ENCODE measurements around the gene SLC25A21. TPM values are rescaled to one million over a fixed set of nuclear protein-coding genes. Genes with fewer than 3 reads are reported as not detected.
"Not testable (repeated sequence)": the region's sequence is repeated elsewhere in the genome, so short reads cannot be mapped to it uniquely, and the experiment has no call there.

SLC25A21 gene
- polyA plus RNA-seq, 3 donors = 0.24 to 0.54 (median 0.34) TPM

- WGBS, 3 donors = 36 to 86% (median 42%) methylated on average over 2 of the region's 2 CpGs
- no peak overlapping the region for H3K27ac ChIP-seq (ENCODE audit: low read depth, low read length)
Measured at GRCh38 chr14:36879558-36879957, 292.8 kb downstream of the SLC25A21 start.

DNA sequence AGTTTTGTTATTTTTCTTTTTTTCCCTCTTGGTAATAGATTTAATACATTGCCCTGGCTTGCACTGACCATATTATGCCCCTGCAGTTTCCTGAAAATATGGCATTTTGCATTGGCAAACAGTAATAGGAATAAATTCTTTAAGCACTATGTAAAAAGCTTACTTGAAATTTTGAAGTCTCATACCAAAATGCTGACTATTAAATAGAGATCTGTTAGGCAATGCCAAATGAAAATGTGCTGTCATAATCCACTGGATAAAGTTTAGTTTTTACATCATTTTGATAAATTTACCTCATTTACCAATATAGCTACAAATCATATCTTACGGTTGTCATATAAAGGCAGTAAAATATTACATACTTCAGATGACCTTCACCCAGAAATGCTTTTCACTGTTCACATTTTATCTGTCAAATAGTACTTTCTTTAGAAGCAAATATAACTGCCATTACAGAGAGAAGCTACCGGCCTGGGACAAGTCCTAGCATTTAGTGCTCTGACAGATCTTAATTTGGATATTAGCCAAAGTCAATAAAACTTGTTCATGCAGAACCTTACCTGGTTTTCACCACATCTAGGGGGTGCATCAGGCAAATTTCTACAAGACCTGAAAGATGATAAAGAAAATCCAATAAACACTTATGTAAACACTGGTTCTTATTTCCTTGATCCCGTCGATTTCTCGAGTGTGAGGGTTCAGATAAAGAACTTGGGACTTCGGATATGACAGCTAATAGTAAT, 297.8 kb downstream of the SLC25A21 start:
- 29 to 65% (median 58%) methylated on average over 6 of the region's 6 CpGs for WGBS, 3 donors
- H3K27ac ChIP-seq (ENCODE audit: low read depth, low read length) = no peak overlapping the region

- H3K27ac ChIP-seq (ENCODE audit: low read depth, low read length) = no peak overlapping the region
- 62 to 73% (median 62%) methylated on average over 5 of the region's 5 CpGs for WGBS, 3 donors
Measured at GRCh38 chr14:36870776-36871175, 301.6 kb downstream of the SLC25A21 start.

GRCh38 chr14:36869125-36869524, 303.3 kb downstream of the SLC25A21 start:
- H3K27ac ChIP-seq (ENCODE audit: low read depth, low read length) = no peak overlapping the region
- WGBS, 3 donors = 59 to 71% (median 60%) methylated on average over 1 of the region's 1 CpG

GRCh38 chr14:36866867-36867266, 305.5 kb downstream of the SLC25A21 start:
- WGBS, 3 donors = 78 to 87% (median 79%) methylated on average over 4 of the region's 4 CpGs

DNA sequence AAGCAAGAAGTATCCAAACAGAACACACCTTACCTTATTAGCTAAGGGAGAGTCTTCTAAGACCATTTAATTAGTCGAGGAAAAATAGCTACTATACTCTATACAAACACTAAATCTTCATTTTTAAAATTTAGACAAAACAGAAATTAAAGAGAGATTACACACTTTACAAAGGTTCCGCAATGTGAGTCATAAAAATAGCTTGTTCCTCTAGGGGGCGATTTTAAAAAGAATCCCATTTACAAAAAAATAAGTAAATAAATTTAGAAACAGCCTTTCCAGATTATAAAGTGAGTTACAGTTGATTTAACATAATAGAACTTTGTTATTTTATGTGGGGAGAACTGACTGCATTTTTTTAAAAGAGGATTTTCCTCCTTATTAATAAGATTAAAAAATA, 309.1 kb downstream of the SLC25A21 start:
- H3K27ac ChIP-seq (ENCODE audit: low read depth, low read length) = no peak overlapping the region
- 68 to 75% (median 68%) methylated on average over 3 of the region's 3 CpGs for whole genome bisulfite sequencing, 3 donors

More at GRCh38 chr14:36866867-36867266, 305.5 kb downstream of the SLC25A21 start:
- no peak overlapping the region for H3K27ac ChIP-seq (ENCODE audit: low read depth, low read length)

DNA sequence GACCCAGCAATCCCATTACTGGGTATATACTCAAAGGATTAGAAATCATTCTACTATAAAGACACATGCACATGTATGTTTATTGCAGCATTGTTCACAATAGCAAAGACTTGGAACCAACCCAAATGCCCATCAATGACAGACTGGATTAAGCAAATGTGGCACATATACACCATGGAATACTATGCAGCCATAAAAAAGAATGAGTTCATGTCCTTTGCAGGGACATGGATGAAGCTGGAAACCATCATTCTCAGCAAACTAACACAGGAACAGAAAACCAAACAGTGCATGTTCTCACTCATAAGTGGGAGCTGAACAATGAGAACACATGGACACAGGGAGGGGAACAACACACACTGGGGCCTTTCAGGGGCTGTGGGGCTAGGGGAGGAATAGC, 310.2 kb downstream of the SLC25A21 start:
- not testable (repeated sequence) for H3K27ac ChIP-seq (ENCODE audit: low read depth, low read length)

DNA sequence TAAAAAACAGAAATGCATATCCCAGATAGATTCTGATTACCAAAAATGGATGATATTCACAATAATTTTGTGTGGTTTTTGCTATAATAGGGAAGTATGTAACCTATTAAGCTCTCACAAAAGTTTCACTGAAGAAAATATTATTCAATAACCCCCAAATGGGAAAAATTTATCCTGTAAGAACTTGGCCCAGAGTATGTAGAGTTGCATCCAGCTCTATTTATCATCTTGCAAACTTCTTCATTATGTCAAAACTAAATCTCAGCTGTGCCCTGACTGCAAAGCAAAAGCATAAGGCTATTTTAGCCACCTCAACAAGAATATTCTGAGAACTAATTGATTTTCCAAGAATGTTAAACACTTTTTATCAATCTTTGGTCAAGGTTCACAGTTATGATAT, 311.6 kb downstream of the SLC25A21 start:
- no peak overlapping the region for H3K27ac ChIP-seq (ENCODE audit: low read depth, low read length)

DNA sequence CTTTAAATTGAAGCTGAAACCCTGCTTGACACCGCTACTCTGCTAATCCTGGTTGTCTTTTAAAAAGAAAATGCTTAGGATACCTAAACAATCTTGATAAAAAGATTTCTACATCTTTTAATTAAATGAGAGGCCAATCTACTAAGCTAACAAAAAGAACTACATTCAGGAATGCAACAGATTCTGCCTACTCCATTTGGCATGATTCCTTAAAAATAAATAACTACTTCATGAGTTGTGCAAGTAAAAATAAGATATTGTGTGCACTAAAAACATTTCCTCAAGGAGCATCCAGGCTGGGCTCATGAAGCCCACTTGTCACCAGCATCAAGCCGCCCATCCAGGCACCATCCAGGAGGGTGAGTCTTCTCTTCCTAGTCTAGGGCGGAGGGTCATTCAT, 313.3 kb downstream of the SLC25A21 start:
- 76 to 81% (median 77%) methylated on average over 3 of the region's 3 CpGs for WGBS, 3 donors

GRCh38 chr14:36857842-36858445, 314.5 kb downstream of the SLC25A21 start:
- WGBS, 3 donors = 47 to 60% (median 56%) methylated on average over 5 of the region's 5 CpGs

More for the DNA sequence above, 313.3 kb downstream of the SLC25A21 start:
- no peak overlapping the region for H3K27ac ChIP-seq (ENCODE audit: low read depth, low read length)

GRCh38 chr14:36857136-36857535, 315.3 kb downstream of the SLC25A21 start:
- WGBS, 3 donors = 47 to 84% (median 84%) methylated on average over 7 of the region's 7 CpGs
- H3K27ac ChIP-seq (ENCODE audit: low read depth, low read length) = no peak overlapping the region

More at GRCh38 chr14:36857842-36858445, 314.5 kb downstream of the SLC25A21 start:
- H3K27ac ChIP-seq (ENCODE audit: low read depth, low read length) = no peak overlapping the region

DNA sequence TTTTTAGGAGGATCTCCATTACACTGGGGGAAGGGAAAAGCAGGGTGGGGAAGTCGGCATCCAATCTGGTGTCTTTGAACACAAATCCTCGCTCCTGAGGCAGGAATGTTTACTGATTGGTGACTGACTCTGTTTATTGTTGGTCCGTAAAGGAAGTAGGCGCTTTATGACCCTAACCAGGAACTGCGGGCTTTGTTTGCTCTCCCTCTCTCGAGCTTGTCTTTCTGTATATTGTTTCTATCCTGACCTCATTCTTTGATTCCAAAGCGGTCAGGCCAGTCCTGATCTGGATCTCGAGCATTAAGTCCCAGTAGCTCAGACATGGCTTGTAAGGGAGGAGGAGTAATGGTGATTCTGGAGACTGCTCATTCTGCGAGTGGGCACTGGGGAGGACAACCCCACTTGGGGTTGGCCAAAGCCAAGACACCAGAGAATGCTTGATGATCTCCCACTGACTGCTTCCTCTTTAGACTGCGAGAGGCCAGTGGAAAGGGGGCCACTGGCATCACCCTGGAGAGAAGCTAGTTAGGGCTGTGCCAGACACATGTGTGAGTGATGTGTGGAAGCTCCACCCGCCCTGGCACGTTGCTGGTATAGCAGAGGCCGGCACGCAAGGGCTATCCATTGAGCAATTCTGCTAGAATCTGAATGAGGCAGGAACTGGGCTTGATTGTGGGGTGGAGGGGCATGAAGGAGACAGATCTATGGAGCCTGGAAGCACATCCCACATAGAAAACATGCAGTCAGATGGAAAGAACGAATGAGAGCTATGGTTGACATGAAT, 316.1 kb downstream of the SLC25A21 start:
- H3K27ac ChIP-seq (ENCODE audit: low read depth, low read length) = no peak overlapping the region
- WGBS, 3 donors = 54 to 69% (median 62%) methylated on average over 15 of the region's 15 CpGs

- no peak overlapping the region for H3K27ac ChIP-seq (ENCODE audit: low read depth, low read length)
- 73 to 80% (median 79%) methylated on average over 3 of the region's 3 CpGs for WGBS, 3 donors
Measured at GRCh38 chr14:36855396-36855795, 317.0 kb downstream of the SLC25A21 start.

DNA sequence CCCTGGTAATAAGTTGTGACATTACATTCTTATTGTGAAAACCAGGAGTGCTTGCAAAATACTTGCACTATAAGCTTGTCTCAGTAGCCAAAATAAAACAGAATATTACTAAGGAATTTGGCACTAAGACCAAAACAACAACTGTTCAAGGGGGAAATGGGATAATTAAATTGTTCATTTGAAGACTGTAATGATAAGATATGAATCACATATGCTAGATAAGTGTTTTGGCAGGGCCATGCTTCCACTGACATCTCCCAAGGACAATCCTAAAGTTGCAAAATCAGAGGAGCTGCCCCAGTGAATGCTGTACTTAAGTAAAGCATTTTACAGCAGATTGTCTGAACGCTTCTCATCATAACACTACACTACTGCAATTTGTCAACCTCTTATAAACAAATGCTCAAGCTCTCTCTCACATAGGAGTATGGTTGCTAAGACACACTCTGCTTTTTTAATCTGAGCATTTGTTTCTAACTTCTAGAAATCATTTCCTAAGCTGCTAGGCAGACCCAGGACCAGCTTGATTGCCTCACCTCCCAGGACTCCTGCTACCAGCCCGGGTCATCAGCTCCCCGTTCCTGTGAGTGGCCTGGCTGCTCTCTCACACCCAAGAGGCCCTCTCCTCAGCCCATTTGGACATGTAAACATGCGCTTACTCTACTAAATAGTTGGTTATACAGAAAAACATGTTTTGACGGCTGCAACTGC, 319.3 kb downstream of the SLC25A21 start:
- 28 to 37% (median 33%) methylated on average over 5 of the region's 5 CpGs for WGBS, 3 donors
- no peak overlapping the region for H3K27ac ChIP-seq (ENCODE audit: low read depth, low read length)

DNA sequence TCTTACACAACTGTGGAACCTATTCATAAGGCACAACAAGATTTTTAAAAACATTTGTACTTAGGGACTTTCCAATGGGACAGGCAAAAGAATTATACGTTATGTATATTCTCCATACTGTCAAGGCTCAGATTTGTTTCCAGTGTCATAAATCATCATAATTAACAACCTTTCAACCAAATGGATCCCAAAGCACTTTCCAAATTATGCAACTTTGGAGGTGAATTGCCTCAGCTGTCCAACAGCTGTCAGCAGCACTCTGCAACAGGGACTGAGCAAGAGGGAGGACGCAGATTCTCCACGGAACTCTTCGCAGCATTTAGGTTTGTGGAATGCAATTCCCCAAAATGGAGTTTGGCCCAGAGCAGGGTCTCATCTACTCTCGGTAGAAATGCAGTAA, 324.2 kb downstream of the SLC25A21 start:
- no peak overlapping the region for H3K27ac ChIP-seq (ENCODE audit: low read depth, low read length)
- 62 to 87% (median 84%) methylated on average over 5 of the region's 5 CpGs for WGBS, 3 donors

GRCh38 chr14:36847366-36847765, 325.0 kb downstream of the SLC25A21 start:
- 52 to 77% (median 72%) methylated on average over 3 of the region's 3 CpGs for WGBS, 3 donors
- H3K27ac ChIP-seq (ENCODE audit: low read depth, low read length) = no peak overlapping the region

GRCh38 chr14:36845356-36846012, 326.9 kb downstream of the SLC25A21 start:
- H3K27ac ChIP-seq (ENCODE audit: low read depth, low read length) = no peak overlapping the region
- WGBS, 3 donors = 70 to 75% (median 75%) methylated on average over 5 of the region's 5 CpGs

GRCh38 chr14:36844443-36845195, 327.8 kb downstream of the SLC25A21 start:
- 63 to 74% (median 65%) methylated on average over 6 of the region's 6 CpGs for WGBS, 3 donors

More at GRCh38 chr14:36844443-36845195, 327.8 kb downstream of the SLC25A21 start:
- no peak overlapping the region for H3K27ac ChIP-seq (ENCODE audit: low read depth, low read length)

Measured in adipose tissue (tissue), 3 donors.